ENCODE data around the gene ERV3-1.

DNA sequence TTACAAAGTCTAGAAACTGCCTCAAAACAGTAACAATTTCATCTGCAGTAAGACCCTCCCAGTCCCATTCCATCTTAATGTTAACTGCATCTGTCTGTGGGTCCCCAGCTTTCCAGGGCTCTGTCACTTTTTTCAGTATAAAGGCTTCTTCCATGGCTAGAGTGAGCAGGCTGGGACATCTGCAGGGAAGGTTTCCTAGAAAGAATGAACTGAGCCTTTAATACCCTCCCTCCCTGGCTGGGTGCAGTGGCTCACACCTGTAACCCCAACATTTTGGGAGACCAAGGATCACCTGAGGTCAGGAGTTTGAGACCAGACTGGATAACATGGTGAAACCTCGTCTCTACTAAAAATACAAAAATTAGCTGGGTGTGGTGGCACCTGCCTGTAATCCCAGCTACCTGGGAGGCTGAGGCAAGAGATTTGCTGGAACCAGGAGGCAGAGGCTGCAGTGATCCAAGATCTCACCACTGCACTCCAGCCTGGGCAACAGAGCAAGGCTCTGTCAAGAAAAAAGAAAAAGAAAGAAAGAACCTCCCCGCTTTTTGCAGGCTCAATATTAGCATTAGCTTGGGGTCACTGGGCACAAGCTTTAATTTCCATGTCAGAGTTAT lies 3.4 kb downstream of the ERV3-1 start:
- TF ChIP-seq BRCA1 (IDR thresholded peaks at IDR 0.05) (no peak), BRCA1 (CRISPR knock-in tag; IDR thresholded peaks at IDR 0.05) (no peak), EZH2 (IDR thresholded peaks at IDR 0.05; ENCODE audit: borderline replicate concordance, low read depth, low read length) (no peak), PHF20 (IDR thresholded peaks at IDR 0.05; ENCODE audit: partially characterized antibody) (no peak), ZFP30 (CRISPR knock-in tag; IDR thresholded peaks at IDR 0.05; ENCODE audit: borderline replicate concordance) (no peak), TAF1 (IDR thresholded peaks at IDR 0.05; ENCODE audit: control insufficient read depth, extremely low read depth, insufficient read depth, low read length, severe bottlenecking) (no peak), ZNF551 (CRISPR knock-in tag; IDR thresholded peaks at IDR 0.05) (no peak), SRF (CRISPR knock-in tag; IDR thresholded peaks at IDR 0.05) (no peak), SRSF1 (IDR thresholded peaks at IDR 0.05; ENCODE audit: low read depth, low read length) (no peak), FOXM1 (IDR thresholded peaks at IDR 0.05; ENCODE audit: low read depth) (no peak), FOXM1 (CRISPR knock-in tag; IDR thresholded peaks at IDR 0.05; ENCODE audit: low read depth) (no peak)
- TF ChIP-seq, protein P1, sequence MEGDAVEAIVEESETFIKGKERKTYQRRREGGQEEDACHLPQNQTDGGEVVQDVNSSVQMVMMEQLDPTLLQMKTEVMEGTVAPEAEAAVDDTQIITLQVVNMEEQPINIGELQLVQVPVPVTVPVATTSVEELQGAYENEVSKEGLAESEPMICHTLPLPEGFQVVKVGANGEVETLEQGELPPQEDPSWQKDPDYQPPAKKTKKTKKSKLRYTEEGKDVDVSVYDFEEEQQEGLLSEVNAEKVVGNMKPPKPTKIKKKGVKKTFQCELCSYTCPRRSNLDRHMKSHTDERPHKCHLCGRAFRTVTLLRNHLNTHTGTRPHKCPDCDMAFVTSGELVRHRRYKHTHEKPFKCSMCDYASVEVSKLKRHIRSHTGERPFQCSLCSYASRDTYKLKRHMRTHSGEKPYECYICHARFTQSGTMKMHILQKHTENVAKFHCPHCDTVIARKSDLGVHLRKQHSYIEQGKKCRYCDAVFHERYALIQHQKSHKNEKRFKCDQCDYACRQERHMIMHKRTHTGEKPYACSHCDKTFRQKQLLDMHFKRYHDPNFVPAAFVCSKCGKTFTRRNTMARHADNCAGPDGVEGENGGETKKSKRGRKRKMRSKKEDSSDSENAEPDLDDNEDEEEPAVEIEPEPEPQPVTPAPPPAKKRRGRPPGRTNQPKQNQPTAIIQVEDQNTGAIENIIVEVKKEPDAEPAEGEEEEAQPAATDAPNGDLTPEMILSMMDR (IDR thresholded peaks at IDR 0.05 in 2 of 3, conservative IDR thresholded peaks at IDR 0.05 in 1 of 3; ENCODE audit: insufficient read depth in 2 of 3, low read depth in 1 of 3, low read length in 3 of 3) = no peak
- TF ChIP-seq, protein P2, sequence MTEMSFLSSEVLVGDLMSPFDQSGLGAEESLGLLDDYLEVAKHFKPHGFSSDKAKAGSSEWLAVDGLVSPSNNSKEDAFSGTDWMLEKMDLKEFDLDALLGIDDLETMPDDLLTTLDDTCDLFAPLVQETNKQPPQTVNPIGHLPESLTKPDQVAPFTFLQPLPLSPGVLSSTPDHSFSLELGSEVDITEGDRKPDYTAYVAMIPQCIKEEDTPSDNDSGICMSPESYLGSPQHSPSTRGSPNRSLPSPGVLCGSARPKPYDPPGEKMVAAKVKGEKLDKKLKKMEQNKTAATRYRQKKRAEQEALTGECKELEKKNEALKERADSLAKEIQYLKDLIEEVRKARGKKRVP (CRISPR knock-in tag; IDR thresholded peaks at IDR 0.05) = no peak
- TF ChIP-seq, protein P3, sequence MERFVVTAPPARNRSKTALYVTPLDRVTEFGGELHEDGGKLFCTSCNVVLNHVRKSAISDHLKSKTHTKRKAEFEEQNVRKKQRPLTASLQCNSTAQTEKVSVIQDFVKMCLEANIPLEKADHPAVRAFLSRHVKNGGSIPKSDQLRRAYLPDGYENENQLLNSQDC (CRISPR knock-in tag; IDR thresholded peaks at IDR 0.05) = no peak
- TF ChIP-seq, protein P4, sequence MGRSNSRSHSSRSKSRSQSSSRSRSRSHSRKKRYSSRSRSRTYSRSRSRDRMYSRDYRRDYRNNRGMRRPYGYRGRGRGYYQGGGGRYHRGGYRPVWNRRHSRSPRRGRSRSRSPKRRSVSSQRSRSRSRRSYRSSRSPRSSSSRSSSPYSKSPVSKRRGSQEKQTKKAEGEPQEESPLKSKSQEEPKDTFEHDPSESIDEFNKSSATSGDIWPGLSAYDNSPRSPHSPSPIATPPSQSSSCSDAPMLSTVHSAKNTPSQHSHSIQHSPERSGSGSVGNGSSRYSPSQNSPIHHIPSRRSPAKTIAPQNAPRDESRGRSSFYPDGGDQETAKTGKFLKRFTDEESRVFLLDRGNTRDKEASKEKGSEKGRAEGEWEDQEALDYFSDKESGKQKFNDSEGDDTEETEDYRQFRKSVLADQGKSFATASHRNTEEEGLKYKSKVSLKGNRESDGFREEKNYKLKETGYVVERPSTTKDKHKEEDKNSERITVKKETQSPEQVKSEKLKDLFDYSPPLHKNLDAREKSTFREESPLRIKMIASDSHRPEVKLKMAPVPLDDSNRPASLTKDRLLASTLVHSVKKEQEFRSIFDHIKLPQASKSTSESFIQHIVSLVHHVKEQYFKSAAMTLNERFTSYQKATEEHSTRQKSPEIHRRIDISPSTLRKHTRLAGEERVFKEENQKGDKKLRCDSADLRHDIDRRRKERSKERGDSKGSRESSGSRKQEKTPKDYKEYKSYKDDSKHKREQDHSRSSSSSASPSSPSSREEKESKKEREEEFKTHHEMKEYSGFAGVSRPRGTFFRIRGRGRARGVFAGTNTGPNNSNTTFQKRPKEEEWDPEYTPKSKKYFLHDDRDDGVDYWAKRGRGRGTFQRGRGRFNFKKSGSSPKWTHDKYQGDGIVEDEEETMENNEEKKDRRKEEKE (IDR thresholded peaks at IDR 0.05; ENCODE audit: borderline replicate concordance in 1 of 2, control insufficient read depth in 1 of 2, low read depth in 2 of 2, low read length in 1 of 2) = no peak

Measured in K562 (cell line).